HCT116 (cell line): ENCODE measurements around the gene TANC1. TPM values are rescaled to one million over a fixed set of nuclear protein-coding genes. Genes with fewer than 3 reads are reported as not detected.

Source experiments
- ATAC-seq: fragments of 200-7000 bp; cut with Tn5 transposase; 2 replicates; pipeline ENCODE4 v1.9.1; 2020; ENCODE audit warnings: mild to moderate bottlenecking, moderate library complexity
- BruUV-seq: library from RNA; stranded (reverse); fragments of 400-500 nt; replicated peaks from 2 replicates; lab custom pipeline; 2021; lab: Mats Ljungman, UMichigan
- CTCF ChIA-PET: fragments of 300-600 bp; sonication (Branson Sonifier 250); formaldehyde crosslinking; loops from one replicate; lab custom pipeline; 2021; ENCODE audit warnings: antibody characterized with exemption; lab: Charles Lee
- POLR2A ChIA-PET: fragments of 300-600, 350-600 bp; sonication (Branson Sonifier 250); formaldehyde crosslinking; loops from one replicate; lab custom pipeline; 2021; ENCODE audit warnings: antibody characterized with exemption; lab: Charles Lee
- RAD21 ChIA-PET, 2 experiments: fragments of 300-600 bp; sonication (Branson Sonifier 250); formaldehyde crosslinking; loops; one replicate each; lab custom pipeline; 2023; ENCODE audit warnings: low total read pairs in 2 of 2; ENCODE audit not compliant: uncharacterized antibody in 2 of 2, unreplicated experiment in 2 of 2, low non-redundant PET in 1 of 2; lab: Charles Lee
- DNase-seq: peaks from one replicate; pipeline ENCODE4 v3.0.0-alpha.2; 2010; ENCODE audit warnings: low read depth, low spot score
- H2AFZ ChIP-seq: fragments of 200-600 bp; shearing (Covaris generic), sonication (generic); 2 replicates; pipeline ENCODE4 v1.6.1; 2017; ENCODE audit warnings: low read depth, mixed run types, mixed read lengths, antibody characterized with exemption, low read length; ENCODE audit not compliant: poor library complexity, severe bottlenecking
- H3K27ac ChIP-seq: 2 replicates; pipeline ENCODE4 v1.5.1; 2012; ENCODE audit warnings: low read depth, low read length
- H3K27me3 ChIP-seq: fragments of 200-600 bp; sonication (generic); 2 replicates; pipeline ENCODE4 v1.6.1; 2016; ENCODE audit warnings: mixed run types, low read length, mixed read lengths; ENCODE audit not compliant: insufficient read depth
- H3K36me3 ChIP-seq, 2 experiments: fragments of 200-500 bp in 1 of 2; fragments of 200-600 bp in 1 of 2; sonication (Bioruptor generic) in 1 of 2; sonication (generic) in 1 of 2; 2 replicates each; pipeline versions ENCODE4 v1.5.1 to v1.6.1; 2014 to 2016; ENCODE audit warnings: low read length in 2 of 2, inconsistent platforms in 1 of 2, mixed read lengths in 1 of 2, mixed run types in 1 of 2; ENCODE audit not compliant: insufficient read depth in 2 of 2, control insufficient read depth in 1 of 2
- H3K4me1 ChIP-seq, 2 experiments: fragments of 200-600 bp in 1 of 2; sonication (generic) in 1 of 2; 2 replicates each; pipeline versions ENCODE4 v1.5.1 to v1.6.1; 2012 to 2017; ENCODE audit warnings: low read length in 2 of 2, inconsistent platforms in 1 of 2, mild to moderate bottlenecking in 1 of 2, mixed read lengths in 1 of 2, mixed run types in 1 of 2, moderate library complexity in 1 of 2; ENCODE audit not compliant: insufficient read depth in 2 of 2, control insufficient read depth in 1 of 2
- H3K4me2 ChIP-seq: fragments of 200-600 bp; sonication (generic); 2 replicates; pipeline ENCODE4 v1.6.1; 2017; ENCODE audit warnings: mixed run types, low read length, mixed read lengths
- H3K4me3 ChIP-seq, 2 experiments: fragments of 200-600 bp in 1 of 2; sonication (generic) in 1 of 2; replicated peaks in 1 of 2; 2 replicates each; pipeline ENCODE4 v1.5.1; 2011 to 2016; ENCODE audit warnings: low read length in 2 of 2, control low read depth in 1 of 2, low read depth in 1 of 2, mild to moderate bottlenecking in 1 of 2, mixed read lengths in 1 of 2, mixed run types in 1 of 2
- H3K79me2 ChIP-seq: fragments of 200-600 bp; sonication (generic); 2 replicates; pipeline ENCODE4 v1.6.1; 2017; ENCODE audit warnings: mild to moderate bottlenecking, mixed run types, low read length, moderate library complexity, mixed read lengths; ENCODE audit not compliant: insufficient read depth
- H3K9ac ChIP-seq: fragments of 200-600 bp; sonication (generic); 2 replicates; pipeline ENCODE4 v1.6.1; 2016; ENCODE audit warnings: low read length, mixed read lengths
- H3K9me2 ChIP-seq: fragments of 200-600 bp; sonication (generic), shearing (Covaris generic); 2 replicates; pipeline ENCODE4 v1.6.1; 2017; ENCODE audit warnings: mixed run types, mild to moderate bottlenecking, moderate library complexity; ENCODE audit not compliant: insufficient read depth
- H3K9me3 ChIP-seq, 2 experiments: fragments of 200-500 bp in 1 of 2; fragments of 200-600 bp in 1 of 2; sonication (Bioruptor generic) in 1 of 2; sonication (generic) in 1 of 2; 2 replicates each; pipeline ENCODE4 v1.6.1; 2014 to 2017; ENCODE audit warnings: low read length in 2 of 2, mixed read lengths in 2 of 2, inconsistent platforms in 1 of 2, low read depth in 1 of 2, mild to moderate bottlenecking in 1 of 2, mixed run types in 1 of 2, moderate library complexity in 1 of 2; ENCODE audit not compliant: control insufficient read depth in 1 of 2, insufficient read depth in 1 of 2
- H4K20me1 ChIP-seq: fragments of 200-600 bp; sonication (generic), shearing (Covaris generic); 2 replicates; pipeline ENCODE4 v1.6.1; 2017; ENCODE audit warnings: mixed run types, mild to moderate bottlenecking, moderate library complexity; ENCODE audit not compliant: insufficient read depth
- CBX3 ChIP-seq: IDR thresholded peaks from 2 replicates; pipeline ENCODE4 v1.6.1; 2012; ENCODE audit warnings: low read depth
- CEBPB ChIP-seq: IDR thresholded peaks from 2 replicates; pipeline ENCODE4 v1.6.1; 2012; ENCODE audit warnings: low read depth
- CTCF ChIP-seq, 3 experiments: fragments of 200-600 bp in 1 of 3; sonication (generic) in 1 of 3; IDR thresholded peaks in 2 of 3; conservative IDR thresholded peaks in 1 of 3; 2 replicates each; pipeline ENCODE4 v1.5.1; 2012 to 2017; ENCODE audit warnings: low read depth in 2 of 3, low read length in 2 of 3, antibody characterized with exemption in 1 of 3, borderline replicate concordance in 1 of 3, control low read depth in 1 of 3, mild to moderate bottlenecking in 1 of 3, mixed read lengths in 1 of 3, mixed run types in 1 of 3, moderate library complexity in 1 of 3; ENCODE audit not compliant: insufficient read depth in 1 of 3
- EGR1 ChIP-seq: IDR thresholded peaks from 2 replicates; pipeline ENCODE4 v1.6.1; 2012; ENCODE audit warnings: low read depth
- ELF1 ChIP-seq: IDR thresholded peaks from 2 replicates; pipeline ENCODE4 v1.6.1; 2012; ENCODE audit warnings: low read depth, borderline replicate concordance
- EZH2phosphoT487 ChIP-seq: fragments of 200-600 bp; IDR thresholded peaks from 2 replicates; pipeline ENCODE4 v1.6.1; 2018; ENCODE audit warnings: antibody characterized with exemption, borderline replicate concordance
- FOSL1 ChIP-seq: IDR thresholded peaks from 2 replicates; pipeline ENCODE4 v1.6.1; 2012; ENCODE audit warnings: low read depth
- JUND ChIP-seq: IDR thresholded peaks from 2 replicates; pipeline ENCODE4 v1.6.1; 2012
- RAD21 ChIP-seq: IDR thresholded peaks from 2 replicates; pipeline ENCODE4 v1.6.1; 2012; ENCODE audit warnings: low read depth, mild to moderate bottlenecking
- SIN3A ChIP-seq: IDR thresholded peaks from 2 replicates; pipeline ENCODE4 v1.6.1; 2012; ENCODE audit warnings: low read depth
- TCF7L2 ChIP-seq: IDR thresholded peaks from 2 replicates; pipeline ENCODE4 v1.7.0; 2011; ENCODE audit warnings: borderline replicate concordance, inconsistent platforms; ENCODE audit not compliant: insufficient read depth, insufficient read length; ENCODE audit errors: extremely low read depth
- YY1 ChIP-seq: IDR thresholded peaks from 2 replicates; pipeline ENCODE4 v1.6.1; 2011; ENCODE audit warnings: low read length, low read depth, moderate library complexity, mild to moderate bottlenecking; ENCODE audit not compliant: insufficient replicate concordance; ENCODE audit errors: extremely low read depth
- ZNF274 ChIP-seq: fragments of 200-500 bp; sonication (Bioruptor generic); IDR thresholded peaks from 2 replicates; pipeline ENCODE4 v1.6.1; 2014; ENCODE audit warnings: mild to moderate bottlenecking, low read depth, low read length, inconsistent platforms
- intact Hi-C: fragments of 100-400 bp; cut with micrococcal nuclease; formaldehyde crosslinking; loops from 2 replicates; pipeline ENCODE4 v1.10.0; 2022
- total RNA-seq: library from RNA; stranded (reverse); gene quantifications from one replicate; pipeline ENCODE4 v1.2.1, GENCODE V29; 2021; ENCODE audit not compliant: unreplicated experiment

TANC1 gene
- total RNA-seq, 1 experiment from 2014 or later = 15.1 TPM

GRCh38 chr2:159004849-159005248, 36.4 kb downstream of the TANC1 start:
- CTCF ChIA-PET = no interaction called here
- H4K20me1 ChIP-seq = no peaks in the 10 kb centered on the region

More at GRCh38 chr2:159004849-159005248, 36.4 kb downstream of the TANC1 start:
- DNase-seq (no peak), ATAC-seq (no peak)
- Histone ChIP-seq H2AFZ (no peak overlapping the region), H3K9me3 (no peaks in the 10 kb centered on the region; a peak in 1 of 4 replicates), H3K4me2 (no peak overlapping the region), H3K36me3 (no peaks in the 10 kb centered on the region), H3K27ac (no peak overlapping the region), H3K9me2 (no peaks in the 10 kb centered on the region), H3K79me2 (no peaks in the 10 kb centered on the region; the same call in 1 of the 2 replicates), H3K27me3 (no peaks in the 10 kb centered on the region), H3K4me3 (no peak overlapping the region), H3K4me1 (no peaks in the 10 kb centered on the region), H3K9ac (no peak overlapping the region)
- no TSS peak for BruUV-seq
- TF ChIP-seq SIN3A (no peak), ZNF274 (no peak), FOSL1 (no peak), ELF1 (no peak), CEBPB (no peak), EZH2phosphoT487 (no peak), JUND (no peak), CTCF (IDR thresholded peaks at IDR 0.05 in 2 of 3, conservative IDR thresholded peaks at IDR 0.05 in 1 of 3; ENCODE audit: borderline replicate concordance in 1 of 3, insufficient read depth in 1 of 3, low read depth in 2 of 3, low read length in 2 of 3) (no peak), RAD21 (no peak), TCF7L2 (no peak), YY1 (no peak), EGR1 (no peak), CBX3 (no peak)
- POLR2A ChIA-PET = no interaction called here
- intact Hi-C loops = no loop called here
- RAD21 ChIA-PET = no interaction called here
